Uterus (tissue), 2 donors: Measurements from ENCODE around the gene COL10A1.

Source experiments
- CTCF ChIP-seq, 4 experiments: fragments of 200-600 bp in 2 of 4; fragments of 450-650 bp in 2 of 4; sonication (generic) in 2 of 4; IDR thresholded peaks; one replicate each; pipeline ENCODE4 v1.5.1; 2016 to 2019; ENCODE audit warnings: antibody characterized with exemption in 4 of 4, mild to moderate bottlenecking in 2 of 4, moderate library complexity in 1 of 4
- POLR2A ChIP-seq, 2 donors: fragments of 450-650 bp; IDR thresholded peaks; one replicate each; pipeline ENCODE4 v1.6.1; 2016; ENCODE audit warnings: antibody characterized with exemption in 2 of 2, mild to moderate bottlenecking in 1 of 2, moderate library complexity in 1 of 2

GRCh38 chr6:116170358-116171057, 44.6 kb upstream of the COL10A1 start:
- no peak for TF ChIP-seq CTCF (IDR thresholded peaks at IDR 0.05)
- TF ChIP-seq POLR2A (IDR thresholded peaks at IDR 0.05) = no peak
